Stimulated activated CD8-positive, alpha-beta memory T cell treated with anti-CD3 and anti-CD28 coated beads, Interleukin-15, amount 100 ng/mL, for 48 hours (primary cell): ENCODE results near the gene ADORA1.

Experiments
- DNase-seq, 2 donors: peaks; one replicate each; pipeline ENCODE4 v3.0.0-alpha.2; 2020; ENCODE audit warnings: low read depth in 2 of 2

Gene ADORA1

GRCh38 chr1:203121186-203122015 is 6.1 kb upstream of the ADORA1 start:
- no peak for DNase-seq

- no peak for DNase-seq
Observed at GRCh38 chr1:203122159-203122558, 5.4 kb upstream of the ADORA1 start.

GRCh38 chr1:203124011-203124410 is 3.5 kb upstream of the ADORA1 start:
- no peak for DNase-seq

GRCh38 chr1:203124546-203125317 is 2.8 kb upstream of the ADORA1 start:
- no peak for DNase-seq

GRCh38 chr1:203126151-203126865 is 1.2 kb upstream of the ADORA1 start:
- no peak for DNase-seq

GRCh38 chr1:203126866-203127665 is 460 bp upstream of the ADORA1 start:
- DNase-seq, result no peak

DNA sequence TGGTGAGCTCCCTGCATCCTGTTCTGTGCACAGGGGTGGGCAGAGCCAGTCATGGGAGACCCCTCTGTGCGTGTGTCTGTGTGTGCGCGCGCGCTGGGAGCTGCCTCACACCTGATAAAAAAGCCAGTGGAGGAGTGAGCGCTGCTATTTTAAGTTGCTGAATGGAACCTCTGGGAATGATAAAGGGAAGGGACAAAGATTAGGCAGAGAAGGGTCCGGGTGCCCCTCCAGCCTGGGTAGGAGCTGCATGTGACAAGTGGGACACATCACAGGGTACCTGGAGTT is 847 bp downstream of the ADORA1 start:
- no peak for DNase-seq

GRCh38 chr1:203128716-203129500 is 1.4 kb downstream of the ADORA1 start:
- DNase-seq, result no peak

DNA sequence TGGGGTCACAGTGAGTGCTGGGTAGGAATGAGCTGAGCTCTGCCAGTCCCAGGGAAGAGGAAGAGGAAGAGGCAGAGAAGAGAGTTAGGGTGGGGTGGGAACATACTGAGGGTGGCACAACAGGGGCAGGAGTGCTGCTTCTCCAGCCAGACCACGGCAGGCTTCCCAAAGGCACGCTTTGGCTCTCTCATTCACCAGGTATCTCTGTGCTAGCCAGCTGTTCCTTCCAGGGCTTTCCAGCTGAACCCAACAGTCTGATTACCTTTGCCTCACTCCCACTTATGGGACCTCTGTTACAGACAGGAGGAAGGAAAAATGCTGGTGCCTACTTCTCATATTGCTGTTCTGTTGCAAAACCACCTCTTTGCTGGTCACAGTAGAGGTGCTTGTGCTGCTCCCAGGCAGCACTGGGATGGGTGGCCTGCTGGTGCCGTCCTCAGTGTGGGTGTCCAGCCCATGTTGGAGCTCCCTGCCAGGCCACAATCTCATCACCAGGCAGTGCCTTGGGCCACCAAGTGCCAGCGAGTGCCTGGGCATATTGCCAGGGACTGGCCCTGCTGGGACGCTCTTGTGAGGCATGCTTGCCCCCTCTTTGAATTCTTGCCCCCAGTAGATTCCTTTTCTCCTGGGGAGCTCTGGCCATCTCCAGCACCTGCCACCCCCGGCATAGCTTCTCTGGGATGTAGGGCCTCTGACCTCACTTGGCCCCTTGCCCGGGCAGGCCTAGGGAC is 2.1 kb downstream of the ADORA1 start:
- DNase-seq, result no peak

- DNase-seq, result no peak
Observed at GRCh38 chr1:203130358-203130985, 2.9 kb downstream of the ADORA1 start.

- no peak for DNase-seq
Observed at GRCh38 chr1:203131548-203132200, 4.1 kb downstream of the ADORA1 start.

DNA sequence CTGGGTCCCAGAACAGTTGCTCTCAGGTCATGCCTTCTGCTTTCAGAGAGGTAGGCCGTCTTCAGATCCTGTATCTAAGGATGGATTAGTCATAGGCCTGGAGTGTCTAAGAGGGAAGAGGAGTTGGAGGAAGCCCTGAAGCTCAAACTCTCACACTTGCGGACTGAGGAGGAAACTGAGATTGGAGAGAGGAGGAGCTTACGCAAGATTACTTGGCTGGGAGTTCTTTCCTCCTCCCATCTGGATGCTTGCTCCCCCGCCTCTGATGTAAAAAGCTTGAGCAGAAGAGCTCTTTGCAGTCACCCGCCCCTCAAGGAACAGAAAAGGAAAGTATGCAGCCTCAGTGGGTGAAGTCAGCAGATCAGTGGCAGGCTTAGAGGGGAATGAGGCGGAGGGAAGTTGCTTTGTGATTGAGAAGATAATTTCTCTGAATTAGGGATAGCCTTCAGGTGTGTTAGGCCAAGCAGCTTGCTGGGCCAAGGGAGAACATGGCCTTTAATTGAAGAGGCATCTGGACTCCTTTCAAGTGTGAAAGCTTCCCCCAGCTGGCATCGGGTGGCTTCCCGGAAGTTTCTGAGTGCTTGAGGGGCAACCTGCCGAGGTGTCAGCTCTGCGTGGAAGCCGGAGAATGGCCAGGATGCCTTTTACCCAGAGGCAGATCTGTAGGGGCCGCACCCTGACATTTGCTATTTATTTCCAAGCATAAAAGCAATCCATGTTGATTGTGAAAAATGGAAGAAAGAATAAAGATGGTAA is 6.6 kb downstream of the ADORA1 start:
- no peak for DNase-seq

DNA sequence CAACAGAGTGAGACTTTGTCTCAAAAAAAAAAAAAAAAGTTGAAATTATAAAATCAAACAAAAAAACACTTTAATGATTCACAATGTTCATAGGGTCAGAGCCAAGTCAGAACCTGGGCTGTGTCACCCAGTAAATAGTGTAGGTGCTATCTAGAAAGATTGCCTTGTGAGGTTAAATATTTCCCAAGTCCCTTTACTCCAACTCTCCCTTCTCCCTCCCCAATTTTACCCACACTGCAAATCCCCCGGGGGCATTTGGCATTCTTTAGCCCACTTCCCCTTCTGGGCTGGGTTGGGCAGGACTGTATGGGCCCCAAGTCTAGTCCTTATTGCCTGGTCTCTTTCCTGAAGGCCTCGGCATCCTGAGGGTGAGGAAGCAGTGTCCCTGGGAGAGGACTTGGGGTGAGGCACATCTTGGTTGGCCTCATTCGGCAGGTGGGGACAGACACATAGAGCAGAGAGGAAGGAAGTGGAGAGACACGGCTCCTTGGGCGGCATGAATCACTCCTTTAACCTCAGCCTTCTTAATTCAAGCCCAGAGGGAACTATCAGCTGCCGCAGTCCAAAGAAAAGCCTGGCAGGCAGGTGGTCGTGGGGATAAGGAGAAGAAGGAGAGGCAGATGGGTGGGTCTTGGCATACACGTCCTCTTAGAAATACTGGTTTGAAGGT is 8.2 kb downstream of the ADORA1 start:
- no peak for DNase-seq

- no peak for DNase-seq
Observed at GRCh38 chr1:203136409-203137042, 9.0 kb downstream of the ADORA1 start.

DNA sequence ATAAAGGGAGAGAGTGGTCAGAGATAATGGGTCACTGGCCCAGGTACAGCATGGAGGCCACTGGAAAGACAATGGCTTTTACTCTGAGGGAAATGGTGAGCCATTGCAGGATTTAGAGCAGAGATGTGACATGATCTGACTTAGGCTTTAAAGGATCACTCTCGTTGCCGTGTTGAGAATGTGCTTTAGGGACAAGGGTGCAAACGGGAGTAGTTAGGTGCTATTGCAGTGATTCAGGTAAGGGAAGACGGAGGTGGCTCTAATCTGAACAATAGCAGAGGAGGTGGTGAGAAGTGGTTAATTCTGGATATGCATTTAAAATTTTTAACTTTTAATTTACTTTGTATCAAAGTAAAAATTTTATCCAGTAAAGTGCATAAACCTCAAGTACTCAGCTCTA is 9.8 kb downstream of the ADORA1 start:
- no peak for DNase-seq

DNA sequence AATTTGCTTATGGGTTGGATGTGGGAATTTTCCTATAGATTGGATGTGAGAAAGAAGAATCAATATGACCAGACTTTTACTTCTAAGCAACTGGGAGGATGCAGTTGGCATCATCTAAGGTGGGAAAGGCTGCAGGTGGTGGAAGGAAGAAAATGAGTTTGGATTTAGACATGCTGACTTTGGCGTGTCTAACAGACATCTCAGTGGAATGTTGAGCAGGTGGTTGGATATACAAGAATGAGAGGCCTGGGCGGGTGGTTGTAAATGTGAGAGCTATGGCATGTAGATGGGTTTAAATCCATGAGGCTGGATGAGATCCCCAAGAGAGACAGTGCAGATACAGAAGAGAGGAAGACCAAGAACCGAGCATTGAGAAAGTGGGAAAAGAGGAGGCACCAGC is 10.5 kb downstream of the ADORA1 start:
- DNase-seq, result no peak

DNA sequence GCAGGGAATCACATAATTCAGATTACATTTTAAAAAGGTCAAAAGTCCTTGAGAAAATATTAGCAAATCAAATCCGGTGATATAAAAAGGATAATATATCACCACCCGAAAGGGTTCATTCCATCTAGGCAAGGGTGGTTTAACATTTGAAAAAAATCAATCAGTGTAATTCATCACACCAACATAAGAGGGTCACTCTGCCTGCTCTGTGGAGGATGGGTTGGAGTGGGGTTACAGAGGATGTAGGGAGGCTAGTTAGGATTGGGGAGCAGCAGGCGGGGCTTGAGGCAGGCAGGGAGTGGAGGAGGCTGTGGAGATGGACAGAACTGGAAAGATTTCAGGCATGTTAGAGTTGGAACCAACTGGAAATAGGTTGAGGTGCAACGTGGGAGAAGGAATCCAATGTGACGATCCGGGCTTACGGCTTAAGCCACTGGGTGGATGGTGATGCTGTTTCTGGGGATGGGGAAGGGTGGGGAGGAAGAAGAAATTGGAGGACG is 12.5 kb downstream of the ADORA1 start:
- DNase-seq, result no peak
